T-helper 1 cell treated with Interleukin-12 subunit alpha and Interleukin-12 subunit beta and Interleukin-4 antibody, amounts not matched to agents 30 μg/mL and 1 μg/mL, for 36 hours (primary cell): ENCODE data around the gene FOXP4.

Experiments used
- H3K27ac Mint-ChIP-seq: one replicate; pipeline ENCODE4 v1.8.0; 2021; ENCODE audit warnings: mild to moderate bottlenecking, mixed read lengths
- H3K27me3 Mint-ChIP-seq: one replicate; pipeline ENCODE4 v1.8.0; 2021; ENCODE audit warnings: low read depth, mixed read lengths
- H3K36me3 Mint-ChIP-seq: one replicate; pipeline ENCODE4 v1.8.0; 2021; ENCODE audit warnings: low read depth, mixed read lengths
- H3K4me1 Mint-ChIP-seq: one replicate; pipeline ENCODE4 v1.8.0; 2021; ENCODE audit warnings: low read depth, mixed read lengths
- H3K4me3 Mint-ChIP-seq: one replicate; pipeline ENCODE4 v1.8.0; 2021; ENCODE audit warnings: mild to moderate bottlenecking, moderate library complexity, mixed read lengths
- H3K9me3 Mint-ChIP-seq: one replicate; pipeline ENCODE4 v1.8.0; 2021; ENCODE audit warnings: mixed read lengths

Gene FOXP4

DNA sequence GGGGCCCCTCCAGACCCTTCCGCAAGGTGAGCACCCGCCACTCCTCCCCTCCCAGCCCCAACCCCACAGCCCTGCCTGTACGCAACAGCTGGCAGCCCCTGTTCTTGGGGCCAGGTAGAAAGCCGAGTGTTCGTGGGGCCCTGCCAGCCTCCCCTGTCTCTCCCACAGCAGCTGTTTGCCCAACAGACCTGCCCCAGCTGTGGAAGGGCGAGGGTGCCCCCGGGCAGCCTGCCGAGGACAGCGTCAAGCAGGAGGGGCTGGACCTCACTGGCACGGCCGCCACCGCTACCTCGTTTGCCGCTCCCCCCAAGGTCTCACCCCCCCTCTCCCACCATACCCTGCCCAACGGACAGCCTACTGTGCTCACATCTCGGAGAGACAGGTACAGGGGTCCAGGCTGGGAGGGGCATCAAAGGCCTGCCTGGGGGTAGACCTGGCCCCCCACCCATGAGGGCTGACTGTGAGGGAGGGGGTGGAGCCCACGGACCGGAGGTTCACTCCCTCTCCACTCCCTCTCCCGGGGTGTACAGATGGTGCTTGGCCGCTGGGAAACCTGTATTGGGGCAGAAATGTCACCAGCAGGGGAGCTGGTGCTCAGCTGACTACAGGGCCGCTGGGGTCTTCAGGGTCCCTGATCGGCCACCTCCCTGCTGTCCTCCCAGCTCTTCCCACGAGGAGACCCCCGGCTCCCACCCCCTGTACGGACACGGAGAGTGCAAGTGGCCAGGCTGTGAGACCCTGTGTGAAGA is 41.1 kb downstream of the FOXP4 start:
- no peak overlapping the region for H3K27ac Mint-ChIP-seq
- H3K4me1 Mint-ChIP-seq: peaks cover 1% of the 10 kb centered on the region
- no peaks in the 10 kb centered on the region for H3K9me3 Mint-ChIP-seq
- no peaks in the 10 kb centered on the region for H3K36me3 Mint-ChIP-seq
- H3K27me3 Mint-ChIP-seq: no peaks in the 10 kb centered on the region
- H3K4me3 Mint-ChIP-seq: no peak overlapping the region

GRCh38 chr6:41588111-41588510 is 41.9 kb downstream of the FOXP4 start:
- Mint-ChIP-seq H3K4me3 (no peak overlapping the region), H3K27ac (no peak overlapping the region)

DNA sequence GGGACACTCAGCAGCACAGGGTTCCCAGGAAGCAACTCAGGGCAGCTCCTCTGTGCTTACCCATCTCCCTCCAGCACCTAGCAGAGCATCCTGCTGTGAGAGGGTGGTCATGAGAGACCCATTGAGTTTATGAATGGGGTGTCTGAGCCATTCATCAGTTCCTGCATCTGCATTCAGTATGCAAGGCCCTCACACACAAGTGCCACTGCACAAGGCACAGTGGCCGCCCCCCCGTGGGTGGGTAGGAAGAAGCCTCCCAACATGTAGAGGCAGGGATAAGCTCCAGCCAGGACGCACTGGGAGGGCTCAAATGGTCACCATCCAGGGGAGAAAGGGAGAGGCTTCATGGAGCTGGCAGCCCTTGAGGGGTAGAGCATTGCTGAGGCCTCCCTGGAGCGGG is 43.0 kb downstream of the FOXP4 start:
- Mint-ChIP-seq H3K4me3 (no peak overlapping the region), H3K4me1 (peaks cover 1% of the 10 kb centered on the region), H3K36me3 (no peaks in the 10 kb centered on the region), H3K27me3 (no peaks in the 10 kb centered on the region), H3K27ac (no peak overlapping the region), H3K9me3 (no peaks in the 10 kb centered on the region)

More at GRCh38 chr6:41588111-41588510, 41.9 kb downstream of the FOXP4 start:
- Mint-ChIP-seq H3K27me3 (no peaks in the 10 kb centered on the region), H3K9me3 (no peaks in the 10 kb centered on the region), H3K4me1 (peaks cover 1% of the 10 kb centered on the region), H3K36me3 (no peaks in the 10 kb centered on the region)

DNA sequence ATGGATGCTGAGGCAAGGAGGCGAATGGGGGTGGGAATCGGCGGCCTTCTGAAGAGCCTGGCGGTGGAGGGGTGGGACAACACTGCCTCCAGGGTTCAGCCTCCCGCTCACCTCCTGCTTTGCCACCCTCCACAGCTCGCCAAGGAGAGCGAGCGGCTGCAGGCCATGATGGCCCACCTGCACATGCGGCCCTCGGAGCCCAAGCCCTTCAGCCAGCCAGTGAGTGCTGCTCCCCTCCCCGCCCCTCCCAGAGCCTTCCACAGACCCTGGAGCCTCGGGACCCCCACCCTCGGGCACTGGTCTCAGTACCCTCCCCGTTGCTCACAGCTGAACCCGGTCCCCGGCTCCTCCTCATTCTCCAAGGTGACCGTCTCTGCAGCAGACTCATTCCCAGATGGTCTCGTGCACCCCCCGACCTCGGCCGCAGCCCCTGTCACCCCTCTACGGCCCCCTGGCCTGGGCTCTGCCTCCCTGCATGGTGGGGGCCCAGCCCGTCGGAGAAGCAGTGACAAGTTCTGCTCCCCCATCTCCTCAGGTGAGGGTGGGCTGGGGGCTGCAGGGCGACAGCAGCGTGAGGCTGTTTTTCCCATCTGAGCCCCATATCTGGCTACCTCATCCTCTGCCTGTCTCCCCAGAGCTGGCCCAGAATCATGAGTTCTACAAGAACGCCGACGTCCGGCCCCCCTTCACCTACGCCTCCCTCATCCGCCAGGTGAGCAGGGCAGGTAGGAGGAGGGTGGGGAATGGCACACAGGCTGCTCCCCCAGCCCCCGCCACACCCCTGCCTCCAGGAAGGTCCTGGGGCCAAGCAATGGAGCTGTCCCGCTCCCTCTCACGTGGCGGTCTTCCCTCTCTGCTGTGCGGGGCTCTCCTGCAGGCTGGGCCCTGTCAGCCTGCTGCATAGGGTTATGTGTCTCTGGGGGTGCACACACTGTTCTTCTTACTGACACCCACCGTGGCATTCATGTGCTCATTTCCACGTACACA is 43.7 kb downstream of the FOXP4 start:
- H3K4me3 Mint-ChIP-seq: no peak overlapping the region
- no peak overlapping the region for H3K27ac Mint-ChIP-seq
- no peaks in the 10 kb centered on the region for H3K27me3 Mint-ChIP-seq
- peaks cover 1% of the 10 kb centered on the region for H3K4me1 Mint-ChIP-seq
- H3K36me3 Mint-ChIP-seq: no peaks in the 10 kb centered on the region
- H3K9me3 Mint-ChIP-seq: no peaks in the 10 kb centered on the region

GRCh38 chr6:41591122-41591521 is 44.9 kb downstream of the FOXP4 start:
- no peak overlapping the region for H3K4me3 Mint-ChIP-seq
- H3K27me3 Mint-ChIP-seq: no peaks in the 10 kb centered on the region
- H3K27ac Mint-ChIP-seq: no peak overlapping the region

DNA sequence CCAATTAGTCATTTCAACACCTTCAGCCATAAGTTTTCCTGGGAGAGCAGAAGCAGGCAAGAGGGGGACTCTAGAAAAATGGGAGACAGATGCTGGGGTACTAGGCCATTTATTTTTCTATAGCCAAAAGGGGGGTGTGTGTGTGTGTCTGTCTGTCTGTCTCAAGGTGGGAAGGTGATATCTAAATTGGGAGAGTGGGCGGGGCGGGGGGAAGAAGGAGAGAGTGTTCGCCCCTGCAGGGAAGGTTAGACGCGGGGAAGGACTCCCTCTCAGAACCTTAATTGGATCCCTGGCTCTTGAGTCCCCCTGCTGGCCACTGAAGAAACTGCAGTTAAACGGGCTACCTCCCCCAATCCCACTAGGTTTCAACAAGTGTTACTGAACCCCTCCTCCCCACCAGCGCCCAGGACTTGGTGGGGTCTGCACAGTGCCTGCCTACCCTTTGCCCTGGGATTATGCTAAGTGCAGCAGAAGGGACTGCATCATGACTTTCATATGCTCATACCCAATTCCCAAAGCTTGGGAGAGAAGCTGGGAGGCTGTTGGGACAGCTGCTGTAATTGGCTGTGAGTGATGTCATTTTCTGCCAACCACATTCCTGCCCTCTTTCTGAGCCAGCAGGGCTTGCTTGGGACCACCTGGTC is 45.8 kb downstream of the FOXP4 start:
- no peak overlapping the region for H3K4me3 Mint-ChIP-seq
- H3K36me3 Mint-ChIP-seq: no peaks in the 10 kb centered on the region
- H3K27ac Mint-ChIP-seq: no peak overlapping the region
- no peaks in the 10 kb centered on the region for H3K27me3 Mint-ChIP-seq
- H3K4me1 Mint-ChIP-seq: peaks cover 3% of the 10 kb centered on the region
- no peaks in the 10 kb centered on the region for H3K9me3 Mint-ChIP-seq

More at GRCh38 chr6:41591122-41591521, 44.9 kb downstream of the FOXP4 start:
- H3K9me3 Mint-ChIP-seq: no peaks in the 10 kb centered on the region
- H3K4me1 Mint-ChIP-seq: peaks cover 1% of the 10 kb centered on the region
- H3K36me3 Mint-ChIP-seq: no peaks in the 10 kb centered on the region

DNA sequence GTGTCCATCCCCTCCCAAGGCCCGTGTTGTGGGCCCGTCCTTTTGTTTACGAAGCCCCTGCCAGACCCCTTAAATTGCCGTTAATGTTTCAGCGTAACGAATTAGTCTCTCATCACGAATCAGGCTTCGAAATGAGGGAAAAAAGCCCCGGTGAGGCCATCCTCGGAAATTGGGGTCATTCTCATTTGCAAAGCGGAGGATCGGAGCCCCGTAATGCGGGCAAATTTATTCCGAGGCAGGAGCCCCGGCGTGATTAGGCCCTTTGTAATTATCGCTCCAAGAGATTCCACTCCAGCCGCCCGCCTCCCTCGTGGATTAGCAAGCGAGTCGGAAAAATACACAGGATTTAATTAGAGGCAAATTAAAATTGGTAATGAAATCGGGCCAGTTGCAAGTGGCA is 47.2 kb downstream of the FOXP4 start:
- peaks cover 3% of the 10 kb centered on the region for H3K4me1 Mint-ChIP-seq
- no peaks in the 10 kb centered on the region for H3K36me3 Mint-ChIP-seq
- no peaks in the 10 kb centered on the region for H3K9me3 Mint-ChIP-seq
- H3K27me3 Mint-ChIP-seq: no peaks in the 10 kb centered on the region
- H3K4me3 Mint-ChIP-seq: no peak overlapping the region
- H3K27ac Mint-ChIP-seq: no peak overlapping the region

DNA sequence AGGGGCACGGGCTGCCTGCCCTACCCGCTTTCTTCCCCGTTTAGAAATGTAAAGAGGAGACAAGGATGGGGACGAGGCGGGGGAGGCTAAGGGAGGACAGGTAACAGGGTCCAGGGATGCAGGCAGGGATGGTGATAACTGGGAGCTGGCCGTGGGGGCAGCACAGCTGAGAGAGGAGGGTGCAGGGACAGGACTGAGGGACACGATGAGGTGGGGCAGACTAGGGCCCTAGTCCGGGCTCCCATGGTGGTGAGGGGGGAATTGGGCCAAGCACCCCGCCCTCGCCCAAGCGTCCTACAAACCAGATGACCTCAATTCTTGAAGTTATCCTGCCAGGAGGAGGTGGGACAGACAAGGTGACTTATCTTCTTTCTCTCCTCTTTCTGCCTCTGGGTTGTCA is 47.7 kb downstream of the FOXP4 start:
- H3K36me3 Mint-ChIP-seq: no peaks in the 10 kb centered on the region
- no peak overlapping the region for H3K27ac Mint-ChIP-seq
- H3K4me1 Mint-ChIP-seq: peaks cover 3% of the 10 kb centered on the region
- H3K9me3 Mint-ChIP-seq: no peaks in the 10 kb centered on the region
- no peaks in the 10 kb centered on the region for H3K27me3 Mint-ChIP-seq
- H3K4me3 Mint-ChIP-seq: no peak overlapping the region

DNA sequence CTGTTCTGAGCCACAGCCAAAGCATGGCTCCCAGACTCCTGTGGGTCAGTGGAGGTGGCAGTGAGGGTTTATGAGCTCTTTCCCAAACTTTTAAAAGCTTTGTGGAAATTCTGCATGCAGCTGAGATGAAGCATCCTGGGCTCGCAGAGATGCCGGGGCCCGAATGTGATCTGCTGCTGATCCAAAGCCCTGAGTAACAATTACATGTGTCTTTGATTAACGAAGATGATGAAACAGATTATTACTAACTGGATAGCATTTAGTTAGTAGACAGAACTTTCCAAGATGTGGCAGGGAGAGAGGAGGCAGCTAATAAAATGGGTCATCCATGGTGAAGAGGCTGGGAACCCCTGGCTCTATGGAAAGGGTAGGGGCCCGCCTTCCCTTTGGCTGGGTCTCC is 48.1 kb downstream of the FOXP4 start:
- H3K4me1 Mint-ChIP-seq: peaks cover 3% of the 10 kb centered on the region
- H3K9me3 Mint-ChIP-seq: no peaks in the 10 kb centered on the region
- no peak overlapping the region for H3K27ac Mint-ChIP-seq
- H3K4me3 Mint-ChIP-seq: no peak overlapping the region
- no peaks in the 10 kb centered on the region for H3K36me3 Mint-ChIP-seq
- H3K27me3 Mint-ChIP-seq: no peaks in the 10 kb centered on the region

DNA sequence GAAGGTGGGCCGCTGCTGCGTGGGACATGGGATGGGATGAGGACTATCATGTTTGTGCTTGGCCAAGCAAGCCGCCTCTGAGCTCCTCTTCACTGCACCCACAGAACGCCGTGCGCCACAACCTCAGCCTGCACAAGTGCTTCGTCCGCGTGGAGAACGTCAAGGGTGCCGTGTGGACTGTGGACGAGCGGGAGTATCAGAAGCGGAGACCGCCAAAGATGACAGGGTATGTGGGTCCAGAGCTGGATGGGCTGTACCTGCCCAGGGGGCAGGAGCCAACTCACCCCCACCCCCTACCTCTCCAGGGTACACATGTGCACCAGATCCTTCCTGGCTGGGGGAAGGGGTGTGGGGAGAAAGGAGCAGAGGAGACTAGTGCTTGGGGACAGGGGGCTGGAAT is 48.6 kb downstream of the FOXP4 start:
- Mint-ChIP-seq H3K27me3 (no peaks in the 10 kb centered on the region), H3K4me3 (no peak overlapping the region), H3K4me1 (peaks cover 3% of the 10 kb centered on the region), H3K9me3 (no peaks in the 10 kb centered on the region), H3K27ac (no peak overlapping the region), H3K36me3 (no peaks in the 10 kb centered on the region)

DNA sequence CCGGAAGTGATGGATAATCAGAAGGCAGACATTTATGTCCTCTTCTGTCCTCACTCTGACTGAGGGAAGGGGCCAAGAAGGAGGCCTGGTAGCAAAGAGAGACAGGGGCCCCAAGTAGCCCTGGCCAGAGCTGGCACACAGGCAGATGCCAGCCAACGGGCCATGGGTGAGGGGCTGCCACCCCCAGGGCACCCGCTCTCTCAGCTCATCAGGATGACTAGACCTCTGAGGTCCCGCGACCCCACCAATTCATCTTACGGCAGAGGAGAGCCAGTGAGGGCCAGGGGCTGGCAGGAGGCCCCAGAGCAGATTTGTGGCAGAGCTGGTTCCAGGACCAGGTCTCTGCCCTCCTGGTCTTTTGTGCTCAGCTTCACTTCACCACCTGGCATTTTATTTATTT is 49.0 kb downstream of the FOXP4 start:
- peaks cover 3% of the 10 kb centered on the region for H3K4me1 Mint-ChIP-seq

DNA sequence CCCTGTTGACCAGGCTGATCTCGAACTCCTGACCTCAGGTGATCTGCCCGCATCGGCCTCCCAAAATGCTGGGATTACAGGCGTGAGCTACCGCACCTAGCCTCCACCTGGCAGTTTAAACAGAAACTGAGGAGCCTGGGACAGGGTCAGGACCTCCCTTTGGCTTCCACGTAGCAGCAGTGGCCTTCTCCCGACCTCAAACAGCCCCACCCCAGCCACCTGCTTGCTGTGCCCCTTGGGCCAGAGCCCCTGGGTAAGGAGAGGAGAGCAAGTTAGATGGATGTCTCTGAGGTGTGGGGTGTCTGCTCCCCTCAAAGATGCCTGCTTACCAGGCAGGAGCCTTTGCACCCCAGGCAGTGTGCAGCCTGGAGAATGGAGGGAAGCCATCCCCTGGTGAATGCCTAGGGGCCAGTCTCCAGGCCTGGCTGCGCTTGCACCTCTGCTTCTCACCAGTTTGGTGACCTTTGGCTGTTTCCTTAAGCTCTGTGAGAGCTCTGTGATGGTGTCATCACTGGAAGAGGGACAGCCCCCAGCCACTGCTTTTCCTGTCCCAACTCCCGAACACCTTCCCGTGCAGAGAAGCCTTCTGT is 50.0 kb downstream of the FOXP4 start:
- Mint-ChIP-seq H3K27me3 (no peaks in the 10 kb centered on the region), H3K4me1 (peaks cover 3% of the 10 kb centered on the region), H3K36me3 (no peaks in the 10 kb centered on the region), H3K9me3 (no peaks in the 10 kb centered on the region), H3K27ac (no peak overlapping the region), H3K4me3 (no peak overlapping the region)

More for the DNA sequence above, 49.0 kb downstream of the FOXP4 start:
- H3K27me3 Mint-ChIP-seq: no peaks in the 10 kb centered on the region
- no peaks in the 10 kb centered on the region for H3K9me3 Mint-ChIP-seq
- no peak overlapping the region for H3K27ac Mint-ChIP-seq
- no peak overlapping the region for H3K4me3 Mint-ChIP-seq
- H3K36me3 Mint-ChIP-seq: no peaks in the 10 kb centered on the region

DNA sequence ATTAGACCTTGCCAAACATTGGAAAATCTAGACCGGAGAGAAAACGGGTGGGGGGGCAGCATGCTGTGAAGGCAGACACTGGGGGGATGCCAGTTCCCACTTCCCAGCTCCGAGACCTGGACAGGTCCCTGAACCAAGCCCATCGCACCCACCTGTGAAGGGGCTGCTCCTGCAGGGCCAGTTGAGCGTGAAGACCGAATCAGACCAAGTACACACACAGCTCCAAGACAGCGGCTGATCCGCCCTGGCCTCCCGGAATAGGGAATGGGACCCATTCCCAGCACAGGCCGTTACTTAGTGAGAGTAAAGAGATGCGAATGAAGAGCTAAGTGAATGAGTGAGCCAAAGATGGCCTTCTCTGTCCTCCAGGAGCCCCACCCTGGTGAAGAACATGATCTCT is 50.6 kb downstream of the FOXP4 start:
- Mint-ChIP-seq H3K4me3 (no peak overlapping the region), H3K9me3 (no peaks in the 10 kb centered on the region), H3K27me3 (no peaks in the 10 kb centered on the region), H3K4me1 (peaks cover 3% of the 10 kb centered on the region), H3K36me3 (no peaks in the 10 kb centered on the region), H3K27ac (no peak overlapping the region)

DNA sequence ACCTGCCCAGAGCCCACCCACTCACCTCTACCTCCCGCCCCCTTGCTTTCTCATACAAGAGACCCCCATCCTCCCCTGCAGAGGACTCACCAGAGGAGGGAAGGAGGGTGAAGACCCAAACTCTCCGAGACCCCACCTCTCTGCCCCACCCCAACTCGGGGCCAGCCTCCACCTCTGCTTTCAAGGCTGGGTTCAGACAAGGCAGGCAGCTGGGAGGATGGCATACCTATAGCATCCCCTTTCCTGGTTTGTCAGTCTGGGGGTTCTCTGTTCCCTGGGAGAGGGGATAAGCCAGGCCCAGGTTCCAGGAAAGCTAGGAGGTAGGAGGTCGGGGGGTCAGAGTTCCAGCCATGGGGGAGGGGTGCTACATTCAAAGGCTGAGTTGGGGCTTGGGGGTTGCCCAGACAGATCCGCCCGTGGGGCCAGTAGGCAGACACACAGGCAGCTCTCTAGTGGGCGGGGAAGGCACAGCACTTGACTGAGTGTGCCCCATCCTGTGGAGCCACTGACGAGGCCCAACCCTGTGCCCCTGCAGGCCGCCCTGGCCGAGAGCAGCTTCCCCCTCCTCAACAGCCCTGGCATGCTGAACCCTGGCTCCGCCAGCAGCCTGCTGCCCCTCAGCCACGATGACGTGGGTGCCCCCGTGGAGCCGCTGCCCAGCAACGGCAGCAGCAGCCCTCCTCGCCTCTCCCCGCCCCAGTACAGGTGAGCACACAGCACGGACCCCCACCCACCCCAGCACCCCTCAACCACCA is 51.2 kb downstream of the FOXP4 start:
- peaks cover 2% of the 10 kb centered on the region for H3K4me1 Mint-ChIP-seq
- no peak overlapping the region for H3K4me3 Mint-ChIP-seq
- no peaks in the 10 kb centered on the region for H3K36me3 Mint-ChIP-seq
- H3K27ac Mint-ChIP-seq: no peak overlapping the region
- H3K9me3 Mint-ChIP-seq: no peaks in the 10 kb centered on the region
- H3K27me3 Mint-ChIP-seq: no peaks in the 10 kb centered on the region
